GM18498 (cell line): ENCODE data around the gene FGF8.
A peak's percentile ranks its signal among the peaks of the same experiment; 100 is the strongest.
"Not testable (repeated sequence)": the region's sequence is repeated elsewhere in the genome, so short reads cannot be mapped to it uniquely, and the experiment has no call there.

ENCODE experiments used
- ATAC-seq: cut with Tn5 transposase; IDR thresholded peaks from one replicate; pipeline ENCODE4 v1.9.1; 2021; ENCODE audit warnings: mild to moderate bottlenecking, moderate library complexity; ENCODE audit not compliant: unreplicated experiment

The FGF8 gene, protein sequence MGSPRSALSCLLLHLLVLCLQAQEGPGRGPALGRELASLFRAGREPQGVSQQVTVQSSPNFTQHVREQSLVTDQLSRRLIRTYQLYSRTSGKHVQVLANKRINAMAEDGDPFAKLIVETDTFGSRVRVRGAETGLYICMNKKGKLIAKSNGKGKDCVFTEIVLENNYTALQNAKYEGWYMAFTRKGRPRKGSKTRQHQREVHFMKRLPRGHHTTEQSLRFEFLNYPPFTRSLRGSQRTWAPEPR

DNA sequence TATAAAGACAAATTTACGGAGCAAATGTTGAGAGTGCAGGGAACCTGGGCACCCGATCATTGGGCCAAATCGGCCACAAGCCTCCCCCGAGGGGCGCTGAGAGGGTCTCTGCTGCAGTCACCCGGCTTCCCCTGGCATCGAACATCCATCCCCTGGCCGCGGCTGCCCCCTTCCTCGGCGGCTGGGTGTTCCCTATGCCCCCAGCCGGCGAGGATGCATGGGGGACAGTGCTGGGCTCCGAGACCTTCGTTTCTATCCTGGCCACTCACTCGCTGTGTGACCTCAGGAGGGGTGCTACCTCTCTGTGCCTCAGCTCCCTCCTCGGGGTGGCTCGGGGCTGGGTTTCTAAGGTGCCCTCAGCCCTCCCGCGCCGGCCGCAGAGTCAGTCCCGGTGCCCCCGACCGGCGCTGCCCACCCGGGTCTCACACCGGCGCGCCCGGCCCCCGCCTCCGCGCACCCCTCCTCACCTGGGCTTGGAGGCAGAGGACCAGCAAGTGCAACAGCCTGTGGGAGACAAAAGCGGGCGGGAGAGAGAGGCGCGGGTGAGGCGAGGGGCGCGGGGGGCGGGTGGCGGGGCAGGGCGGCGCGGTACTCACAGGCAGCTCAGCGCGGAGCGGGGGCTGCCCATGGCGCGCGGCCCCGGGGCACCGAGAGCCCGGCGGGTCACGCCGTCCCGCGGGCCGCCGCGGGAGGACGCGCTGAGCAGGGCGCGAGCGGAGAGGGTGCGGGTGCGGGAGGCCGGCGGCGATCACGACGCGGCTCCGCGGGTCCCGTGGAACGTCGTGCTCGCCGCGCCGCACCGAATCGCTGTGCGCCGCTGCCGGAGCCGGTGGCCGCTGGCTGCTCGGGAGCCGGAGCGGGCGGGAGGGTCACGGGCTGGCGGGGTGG, at the start of gene FGF8:
FGF8 (minus strand) TSS at position 842 of the 888 bp plus-strand sequence; CDS start at position 628, 214 bp downstream.
- ATAC-seq, result no peak

DNA sequence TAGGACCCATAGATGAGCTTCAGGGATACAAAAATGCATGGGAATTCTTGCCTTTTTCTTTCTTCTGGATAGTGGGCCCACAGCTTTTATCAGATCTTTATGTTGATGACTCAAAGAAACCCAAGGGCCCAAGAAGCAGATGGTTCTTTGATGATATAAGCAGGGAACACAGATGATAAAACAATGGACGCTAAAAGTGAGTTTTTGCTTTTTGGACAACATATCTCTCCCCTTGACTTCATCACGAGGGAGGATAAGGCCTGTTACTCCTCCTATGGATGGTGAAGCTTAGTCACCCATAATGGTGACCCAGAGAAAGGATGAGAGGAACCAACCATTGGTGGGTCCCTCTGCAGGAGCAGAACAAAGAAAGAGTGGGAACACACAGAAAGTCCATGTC, 48.8 kb upstream of the FGF8 start:
- no peak for ATAC-seq

DNA sequence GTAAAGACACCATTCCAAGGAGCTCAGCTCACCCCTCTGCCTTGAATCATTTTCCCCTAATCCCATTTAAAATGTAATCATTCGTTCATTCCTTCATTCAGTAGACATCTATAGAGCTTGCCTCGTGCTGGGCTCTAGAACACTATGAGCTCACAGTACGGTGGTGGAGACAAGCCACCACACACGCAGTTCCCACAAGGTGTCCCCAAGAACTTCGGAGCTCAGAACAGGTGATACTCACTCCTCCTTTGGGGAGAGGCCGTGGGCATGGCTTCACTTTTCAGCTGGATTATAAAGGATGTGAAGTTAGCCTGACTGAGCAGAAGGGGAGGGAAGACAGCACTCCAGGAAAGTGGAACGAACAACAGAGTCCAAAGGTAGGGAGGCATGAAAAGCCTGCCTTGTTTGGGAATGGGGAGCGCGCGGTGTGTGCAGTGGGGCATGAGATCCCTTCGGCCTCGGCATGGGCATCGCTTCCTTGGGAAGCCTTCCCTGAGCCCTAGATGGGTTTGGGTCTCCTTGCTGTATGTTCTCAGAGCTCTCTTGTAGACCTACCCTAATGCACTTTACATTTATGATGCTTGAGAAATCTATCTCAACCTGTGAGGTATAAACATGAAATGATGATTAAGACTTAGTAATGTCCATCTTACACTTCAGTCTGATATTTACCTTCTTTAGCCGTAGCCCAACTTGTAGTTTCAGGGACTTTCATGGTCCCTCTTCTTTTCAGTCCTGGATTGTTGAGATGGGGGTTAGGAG, 43.1 kb upstream of the FGF8 start:
- peak; percentile 15 for ATAC-seq

DNA sequence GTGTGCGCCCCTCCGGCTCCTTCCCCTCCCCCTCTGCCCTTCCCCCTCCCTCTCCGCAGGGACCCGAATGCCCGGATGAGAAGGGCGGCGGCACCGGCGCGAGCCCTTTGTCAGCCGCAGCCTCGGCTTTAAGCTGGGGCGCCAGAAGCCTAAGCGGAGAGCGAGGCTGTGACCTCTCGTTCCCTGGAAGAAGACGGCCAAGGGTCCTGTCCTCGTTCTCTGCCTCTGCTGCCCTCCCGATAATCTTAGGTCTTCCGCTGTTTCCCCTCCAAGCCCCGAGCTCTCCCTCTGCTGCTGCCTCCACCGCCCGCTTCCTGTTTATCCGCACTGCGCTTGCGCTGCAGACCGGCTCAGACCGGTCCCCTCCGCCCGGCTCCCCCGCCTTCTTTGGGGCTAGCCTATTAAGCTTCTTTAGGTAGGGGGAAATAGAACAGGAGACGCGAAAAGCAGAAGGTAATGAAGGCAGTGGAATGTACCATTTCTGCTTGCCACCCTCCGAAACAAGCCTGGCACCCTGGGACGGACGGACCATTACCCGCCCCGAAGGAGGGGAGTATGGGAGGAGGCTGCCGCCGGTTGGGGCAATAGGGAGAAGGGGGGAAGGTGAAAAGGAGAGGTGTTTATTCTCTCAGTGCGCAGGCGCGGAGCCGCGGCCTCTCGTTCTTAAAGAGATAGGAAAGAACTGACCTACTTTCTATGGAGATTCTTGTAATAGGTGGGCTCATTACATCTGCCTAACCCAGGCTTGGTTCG, 42.4 kb upstream of the FGF8 start, which contains the start of gene OGA:
OGA (minus strand) TSS at position 326 of the 753 bp plus-strand sequence. CDS start 422 bp downstream, outside the sequence.
- peak; percentile 91 for ATAC-seq

DNA sequence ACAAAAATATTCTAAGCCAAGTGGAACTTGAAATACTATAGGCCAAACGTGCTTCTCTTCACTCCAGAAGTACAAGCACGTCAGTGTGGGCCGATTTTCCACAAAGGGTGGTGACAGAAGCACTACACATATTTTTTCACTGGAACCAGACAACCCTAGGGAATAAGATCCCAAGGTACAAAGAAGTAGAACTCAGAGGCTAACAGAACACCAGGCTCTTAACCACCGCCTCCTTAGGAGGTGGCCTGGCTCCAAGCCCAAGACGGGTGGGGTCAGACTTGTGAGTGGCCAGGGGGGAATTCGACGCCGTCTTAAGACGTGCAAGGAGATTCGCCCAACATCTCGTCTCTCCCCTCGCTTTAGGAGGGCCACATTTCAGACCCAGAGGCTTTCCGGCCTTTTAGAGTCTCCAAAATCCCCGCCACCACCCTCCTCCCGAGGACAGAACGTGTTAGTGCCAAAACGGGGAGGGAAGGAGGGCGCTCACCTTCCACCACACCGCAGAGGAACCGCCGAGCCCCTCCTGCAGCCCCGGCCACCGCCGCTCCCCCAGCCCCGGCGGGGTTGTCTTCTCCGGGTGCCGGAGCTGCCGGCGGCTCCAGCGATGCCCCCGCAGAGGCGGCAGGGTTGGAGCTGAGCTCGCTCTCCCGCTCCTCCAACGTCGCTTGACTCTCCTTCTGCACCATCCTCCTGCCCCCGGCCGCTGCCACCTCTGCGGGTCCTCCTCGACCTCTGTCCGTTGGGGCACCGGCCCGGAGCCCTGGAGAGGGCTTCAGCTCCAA, 41.6 kb upstream of the FGF8 start:
- ATAC-seq, result peak; percentile 6

DNA sequence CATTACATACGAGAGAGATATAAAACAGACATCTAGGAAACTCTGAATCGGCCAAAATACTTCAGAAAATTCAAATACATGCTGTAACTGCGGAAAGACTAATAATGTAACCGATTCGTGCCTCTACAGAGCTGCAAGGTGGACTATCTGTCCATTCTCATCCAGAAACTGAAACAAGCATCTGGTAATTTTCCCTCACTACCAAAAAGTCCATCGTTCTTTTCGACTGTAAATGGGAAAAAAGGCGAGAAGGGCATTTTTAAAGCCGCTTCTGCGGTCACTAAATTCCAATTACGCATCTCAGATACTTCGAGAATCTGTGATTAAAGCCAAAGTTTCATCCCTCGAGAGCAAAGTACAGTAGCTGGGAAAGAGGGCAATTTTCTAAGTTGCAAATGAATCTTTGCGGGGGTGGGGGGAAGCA, 41.0 kb upstream of the FGF8 start:
- ATAC-seq, result no peak

DNA sequence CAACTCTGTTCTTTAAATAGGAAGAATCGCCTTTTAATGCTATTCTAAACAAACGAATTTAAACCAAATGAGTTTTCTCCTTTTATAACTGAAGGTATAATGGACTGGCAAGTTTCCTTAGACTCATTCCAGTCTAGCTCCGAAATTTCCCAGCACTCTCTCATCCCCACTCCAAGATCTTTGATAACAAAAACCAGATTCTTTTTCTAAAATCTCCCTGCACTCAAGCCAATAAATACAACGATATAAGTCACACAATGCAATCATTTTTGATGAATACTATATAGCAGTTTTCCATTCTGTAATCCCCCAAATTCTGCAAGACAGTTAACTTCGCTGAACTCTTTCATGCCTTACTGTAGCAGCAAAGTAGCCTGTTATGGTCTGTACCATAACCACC, 40.5 kb upstream of the FGF8 start:
- no peak for ATAC-seq

DNA sequence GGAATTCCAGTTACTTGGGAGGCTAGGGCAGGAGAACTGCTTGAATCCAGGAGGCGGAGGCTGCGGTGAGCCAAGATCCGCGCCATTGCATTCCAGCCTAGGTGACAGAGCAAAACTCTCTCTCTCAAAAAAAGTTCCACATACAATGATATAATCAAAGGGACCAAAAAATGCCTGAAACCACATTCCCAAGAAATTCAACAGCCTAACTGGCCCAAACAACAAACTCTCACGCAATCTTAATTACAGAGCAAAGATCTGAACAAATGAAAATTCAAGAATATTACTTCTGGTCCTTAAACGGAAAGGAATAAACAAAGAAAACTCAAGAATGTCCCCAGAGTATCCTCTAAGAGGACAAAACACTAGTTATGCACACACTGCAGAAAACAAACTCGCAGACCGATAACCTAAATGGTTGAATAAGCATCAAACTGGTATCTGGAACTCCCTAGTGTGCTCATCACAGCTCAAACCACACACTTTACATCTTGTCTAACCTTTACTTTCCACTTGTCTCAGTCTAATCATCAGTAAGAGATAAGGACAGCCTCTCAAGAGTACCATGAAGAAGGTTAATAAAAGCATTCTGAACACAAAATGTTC, 38.7 kb upstream of the FGF8 start:
- ATAC-seq, result peak; percentile 22

DNA sequence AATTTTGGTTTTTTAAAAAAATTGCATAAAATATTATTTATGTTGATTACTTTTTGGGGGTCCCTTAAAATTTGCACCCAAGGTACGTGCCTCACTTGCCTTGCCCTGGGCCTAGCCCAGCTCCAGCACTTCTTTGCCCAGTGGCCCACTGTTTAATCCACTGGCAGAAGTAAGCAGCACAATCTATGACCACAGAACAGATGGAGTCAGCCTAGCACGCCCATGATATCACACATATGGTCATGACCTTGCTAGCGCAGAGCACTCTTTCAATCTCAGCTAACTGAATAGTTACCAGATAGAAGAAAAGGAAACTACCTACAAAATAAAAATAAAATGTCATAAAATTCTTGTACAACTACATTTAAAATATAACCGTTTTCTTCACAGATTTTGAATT, 36.7 kb upstream of the FGF8 start:
- no peak for ATAC-seq

DNA sequence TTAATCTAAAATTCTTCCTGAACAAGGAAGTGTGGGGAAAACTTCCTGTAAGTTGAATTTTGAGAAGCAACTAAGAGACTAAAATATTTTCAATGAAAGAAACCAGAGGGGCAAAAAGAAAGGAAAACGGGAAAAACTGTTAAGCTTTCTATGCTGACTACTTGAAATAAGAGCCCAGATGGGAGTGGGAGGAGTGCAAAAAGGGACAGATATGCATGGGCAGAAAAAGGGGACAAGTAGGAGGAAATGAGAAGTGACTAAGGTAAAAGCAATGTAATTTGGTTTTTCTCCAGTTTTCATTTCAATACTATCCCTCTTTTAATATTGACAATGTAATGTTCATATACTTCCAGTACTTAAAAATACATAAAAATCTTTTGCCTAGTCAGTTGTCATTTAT, 31.2 kb upstream of the FGF8 start:
- ATAC-seq, result no peak

DNA sequence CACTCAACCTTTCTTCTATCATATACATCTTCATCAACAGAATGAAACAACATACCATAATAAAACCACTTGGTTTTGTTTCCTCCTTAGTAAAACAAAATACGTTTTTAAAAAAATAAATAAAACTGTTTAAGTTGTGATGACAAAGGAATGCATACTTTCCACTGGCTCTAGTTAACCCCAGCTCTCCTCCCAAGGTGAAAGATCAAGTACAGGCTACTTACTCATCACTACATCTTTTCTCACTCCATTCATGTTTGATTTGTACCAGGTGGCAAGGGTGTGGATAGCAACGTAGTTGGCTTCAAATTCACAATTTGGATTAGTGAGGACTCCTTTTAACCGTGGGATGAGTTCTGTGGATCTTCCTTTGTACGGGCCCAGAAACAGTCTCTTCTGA, 27.6 kb upstream of the FGF8 start:
- no peak for ATAC-seq

DNA sequence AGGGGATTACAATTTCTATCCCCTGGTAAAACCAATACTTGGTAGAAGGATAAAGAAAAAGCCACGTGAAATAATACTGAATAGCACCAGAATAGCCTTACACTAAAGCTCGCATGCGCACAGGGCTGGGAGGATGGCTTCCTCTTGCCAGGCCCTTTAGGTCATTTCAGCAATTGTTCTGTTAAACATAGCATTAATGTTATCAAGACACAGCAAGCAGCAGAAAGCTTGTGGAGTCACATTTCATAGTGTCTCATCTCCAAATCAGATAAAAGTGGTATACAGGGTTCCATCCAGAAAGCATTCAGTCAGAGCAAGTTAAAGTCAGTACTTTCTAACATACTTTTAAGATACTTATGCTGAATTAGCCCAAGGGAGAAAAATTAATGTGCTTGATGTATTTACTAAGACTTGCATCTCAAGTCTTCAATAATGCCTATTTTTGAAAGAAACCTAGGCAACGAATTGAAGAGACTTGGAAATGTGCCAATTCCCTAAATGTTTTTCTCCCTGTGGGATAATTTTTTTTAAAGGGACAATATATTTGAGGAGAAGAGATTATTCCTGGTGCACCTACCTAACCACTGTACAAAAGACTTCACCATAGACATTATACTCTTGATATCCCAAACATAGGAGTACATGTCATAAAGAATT, 21.6 kb upstream of the FGF8 start:
- ATAC-seq, result no peak

DNA sequence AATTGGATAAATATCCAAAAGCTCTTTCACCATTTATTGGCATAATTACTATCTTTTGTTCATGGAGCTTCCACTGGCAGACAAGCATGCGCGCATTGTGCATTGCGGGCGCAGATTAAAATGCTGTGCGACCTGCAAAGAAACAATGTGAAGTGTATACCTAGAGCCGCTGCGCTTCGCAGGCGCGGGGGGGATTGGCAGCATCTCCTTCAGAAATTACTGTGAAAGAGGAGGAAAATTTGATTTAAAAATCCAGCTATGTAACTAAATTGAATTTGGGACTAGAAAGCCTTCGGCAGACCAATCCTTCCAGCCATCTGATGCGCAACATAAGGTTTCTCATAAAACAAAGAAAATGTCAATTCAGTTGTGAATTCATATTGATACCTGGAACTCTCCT, 17.6 kb upstream of the FGF8 start:
- ATAC-seq, result no peak

DNA sequence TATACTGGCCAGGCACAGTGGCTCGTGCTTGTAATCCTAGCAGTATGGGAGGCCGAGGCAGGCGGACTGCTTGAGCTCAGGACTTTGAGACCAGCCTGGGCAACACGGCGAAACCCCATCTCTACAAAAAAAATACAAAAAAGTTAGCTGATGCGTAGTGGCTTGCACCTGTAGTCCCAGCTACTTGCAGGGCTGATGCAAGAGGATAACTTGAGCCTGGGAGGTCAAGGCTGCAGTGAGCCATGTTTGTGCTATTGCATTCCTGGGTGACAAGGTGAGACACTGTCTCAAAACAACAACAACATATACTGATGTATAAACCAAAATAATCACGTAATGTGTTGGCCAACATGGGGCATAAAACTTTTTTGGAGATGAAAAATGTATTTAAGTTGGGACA, 13.8 kb upstream of the FGF8 start:
- ATAC-seq, result no peak

DNA sequence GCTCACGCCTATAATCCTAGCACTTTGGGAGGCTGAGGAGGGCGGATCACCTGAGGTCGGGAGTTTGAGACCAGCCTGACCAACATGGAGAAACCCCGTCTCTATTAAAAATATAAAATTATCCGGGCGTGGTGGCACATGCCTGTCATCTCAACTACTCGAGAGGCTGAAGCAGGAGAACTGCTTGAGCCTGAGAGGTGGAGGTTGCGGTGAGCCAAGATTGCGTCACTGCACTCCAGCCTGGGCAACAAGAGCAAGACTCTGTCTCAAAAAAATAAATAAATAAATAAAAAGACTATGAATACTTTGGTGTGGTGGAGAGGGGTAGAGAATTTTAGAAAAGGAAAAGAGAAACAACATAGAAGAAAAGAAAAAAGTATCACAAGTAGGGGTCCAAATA, 13.3 kb upstream of the FGF8 start:
- ATAC-seq, result not testable (repeated sequence)

DNA sequence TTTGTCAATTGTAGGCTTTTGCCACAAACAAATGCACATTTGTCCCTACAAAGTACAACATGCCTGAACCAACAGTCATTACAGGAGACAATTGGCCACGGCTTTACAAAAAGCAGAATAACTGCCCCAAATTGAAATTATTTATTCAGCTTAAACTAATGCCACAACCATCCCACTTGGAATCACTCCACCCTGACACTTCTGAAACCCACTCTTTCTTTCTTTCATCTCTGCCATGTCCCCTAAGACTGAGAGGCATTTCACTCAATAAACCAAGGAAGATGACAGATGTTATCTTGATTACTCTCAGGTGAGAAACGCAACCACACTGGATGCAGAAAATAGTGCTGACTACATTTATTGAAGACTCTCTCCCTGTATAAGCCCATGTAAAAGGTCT, 9.9 kb upstream of the FGF8 start:
- ATAC-seq, result no peak

DNA sequence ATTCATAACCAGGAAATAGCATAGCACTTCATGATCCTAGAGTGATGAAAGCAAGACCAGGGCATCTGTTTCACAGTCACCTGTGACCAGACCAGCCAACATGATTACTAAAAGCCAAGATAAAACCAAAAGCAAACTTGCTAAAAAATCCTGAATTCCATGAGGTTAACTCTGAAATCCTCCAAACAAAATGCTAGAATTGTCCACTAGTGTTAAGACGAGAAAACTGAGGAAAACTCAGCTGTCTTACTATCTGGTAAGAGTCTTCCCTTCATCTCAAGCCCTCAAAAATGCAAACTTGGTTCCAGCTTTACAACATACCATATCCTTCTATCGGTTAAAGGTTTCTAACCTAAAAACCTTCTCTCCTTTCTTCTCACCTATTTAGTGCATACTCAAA, 8.6 kb upstream of the FGF8 start:
- ATAC-seq, result no peak

DNA sequence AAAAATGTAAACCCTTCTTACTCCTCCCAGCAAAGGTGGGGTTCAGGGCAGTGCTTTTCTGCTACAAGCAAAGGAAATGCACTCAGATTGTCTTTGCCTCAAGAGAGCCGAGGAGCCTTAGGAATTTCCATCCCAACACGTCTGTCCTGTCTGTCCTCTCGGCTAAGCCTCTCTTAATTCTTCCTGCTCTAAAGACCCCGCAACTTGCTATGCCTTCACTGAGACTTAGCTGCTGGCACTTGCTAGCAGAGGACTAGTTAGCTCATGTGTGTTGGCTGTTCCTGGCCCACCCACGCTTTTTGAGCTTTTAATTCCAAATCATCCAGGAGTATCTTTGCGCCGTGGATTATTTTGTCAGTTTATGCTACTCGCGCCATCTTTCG, 7.8 kb upstream of the FGF8 start:
- ATAC-seq, result no peak
